A673 (cell line): ENCODE measurements around the gene PRMT9.

Experiments
- CTCF ChIP-seq: fragments of 300-800, 200-600 bp; sonication (generic); conservative IDR thresholded peaks from 2 replicates; pipeline ENCODE4 v1.5.1; 2017; ENCODE audit warnings: low read depth, mild to moderate bottlenecking, antibody characterized with exemption, low read length, moderate library complexity, mixed read lengths
- EZH2 ChIP-seq: fragments of 200-600 bp; sonication (generic); IDR thresholded peaks from 2 replicates; pipeline ENCODE4 v1.6.1; 2017; ENCODE audit warnings: borderline replicate concordance, low read depth, mild to moderate bottlenecking, mixed read lengths, antibody characterized with exemption, low read length; ENCODE audit not compliant: poor library complexity, severe bottlenecking

GRCh38 chr4:147597561-147597960 is 86.4 kb downstream of the PRMT9 start:
- no peak for TF ChIP-seq CTCF
- no peak for TF ChIP-seq EZH2
